ENCODE results near the gene IQCH.

The IQCH gene

DNA sequence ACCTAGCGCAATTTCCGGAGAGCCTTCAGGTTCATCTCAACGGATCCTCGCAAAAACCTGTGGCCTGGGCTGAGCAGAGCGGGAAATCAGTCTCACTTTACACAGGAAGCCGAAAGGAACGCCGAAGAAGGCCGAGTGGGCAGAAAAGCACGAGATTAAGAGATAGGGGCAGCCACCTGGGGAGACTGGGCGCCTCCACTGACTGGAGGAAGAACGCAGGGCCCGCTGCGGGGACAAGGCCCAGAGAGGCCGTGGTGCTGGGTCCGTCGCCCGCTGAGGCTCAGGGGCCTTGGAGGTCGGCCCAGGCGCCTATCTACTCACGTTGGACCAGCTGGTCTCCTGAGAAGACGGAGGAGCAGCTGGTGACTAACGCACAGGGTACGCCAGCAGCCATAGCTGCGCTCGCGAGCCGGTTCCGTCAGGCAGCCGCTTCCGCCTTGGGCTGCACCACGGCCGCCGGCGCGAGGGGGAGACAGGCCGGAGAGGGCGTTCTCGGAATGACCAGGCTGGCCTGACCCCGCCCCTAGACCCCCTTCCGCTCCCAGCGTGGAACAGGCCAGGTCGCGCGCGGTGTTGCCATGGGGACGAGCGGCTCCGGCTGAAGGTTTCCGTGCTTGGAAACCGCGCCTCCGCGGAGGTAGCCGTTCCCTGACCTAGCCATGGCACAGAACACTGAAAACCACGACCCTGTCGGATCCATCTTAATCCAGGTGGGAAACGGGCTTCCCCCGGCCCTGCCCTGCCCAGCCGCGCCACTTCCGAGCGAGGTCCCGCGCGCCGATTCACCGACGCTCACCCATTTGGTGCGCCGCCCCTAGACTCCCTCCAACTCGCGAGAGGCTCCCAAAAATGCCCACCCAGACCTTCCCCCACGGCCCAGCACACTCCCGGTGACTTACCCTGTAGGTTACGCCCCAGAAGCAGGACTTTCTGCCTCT is at the start of gene IQCH, which contains the start of gene AAGAB:
IQCH (plus strand) TSS at position 549 of the 938 bp plus-strand sequence; CDS start at position 660, 111 bp downstream.
AAGAB (minus strand) TSS at position 424 of the 938 bp plus-strand sequence; CDS start at position 394, 30 bp downstream.
- TF ChIP-seq TARDBP (IDR thresholded peaks at IDR 0.05) = no peak
- TF ChIP-seq HDGF (IDR thresholded peaks at IDR 0.05; ENCODE audit: borderline replicate concordance) = no peak
- TF ChIP-seq BHLHE40 (IDR thresholded peaks at IDR 0.05; ENCODE audit: borderline replicate concordance) = peak; percentile 80
- no peak for TF ChIP-seq SUZ12 (IDR thresholded peaks at IDR 0.05)
- peak; percentile 31; the same call in 1 of the 2 replicates for TF ChIP-seq ARNT (IDR thresholded peaks at IDR 0.05)
- TF ChIP-seq, protein P1, sequence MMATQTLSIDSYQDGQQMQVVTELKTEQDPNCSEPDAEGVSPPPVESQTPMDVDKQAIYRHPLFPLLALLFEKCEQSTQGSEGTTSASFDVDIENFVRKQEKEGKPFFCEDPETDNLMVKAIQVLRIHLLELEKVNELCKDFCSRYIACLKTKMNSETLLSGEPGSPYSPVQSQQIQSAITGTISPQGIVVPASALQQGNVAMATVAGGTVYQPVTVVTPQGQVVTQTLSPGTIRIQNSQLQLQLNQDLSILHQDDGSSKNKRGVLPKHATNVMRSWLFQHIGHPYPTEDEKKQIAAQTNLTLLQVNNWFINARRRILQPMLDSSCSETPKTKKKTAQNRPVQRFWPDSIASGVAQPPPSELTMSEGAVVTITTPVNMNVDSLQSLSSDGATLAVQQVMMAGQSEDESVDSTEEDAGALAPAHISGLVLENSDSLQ (IDR thresholded peaks at IDR 0.05) = no peak
- no peak; the same call in 1 of the 2 replicates for TF ChIP-seq CTBP1 (IDR thresholded peaks at IDR 0.05; ENCODE audit: borderline replicate concordance)
- TF ChIP-seq ELF4 (IDR thresholded peaks at IDR 0.05) = peak; percentile 94
- no peak for TF ChIP-seq NFRKB (IDR thresholded peaks at IDR 0.05)
- TF ChIP-seq SP1 (IDR thresholded peaks at IDR 0.05) = peak; percentile 98
- TF ChIP-seq FOXM1 (IDR thresholded peaks at IDR 0.05; ENCODE audit: borderline replicate concordance) = peak; percentile 85; the same call in 1 of the 2 replicates
- TF ChIP-seq FOXK2 (IDR thresholded peaks at IDR 0.05) = no peak
- no peak for TF ChIP-seq LEF1 (IDR thresholded peaks at IDR 0.05; ENCODE audit: borderline replicate concordance)
- no peak for TF ChIP-seq ZNF384 (IDR thresholded peaks at IDR 0.05)
- peak; percentile 87 for TF ChIP-seq L3MBTL2 (conservative IDR thresholded peaks at IDR 0.05)
- no peak for TF ChIP-seq FOXA1 (IDR thresholded peaks at IDR 0.05)
- DNase-seq (ENCODE audit: extremely low spot score) = peak; percentile 97
- CTCF ChIA-PET = interaction anchor here (0.6 to 0.7 kb wide), 2 partner anchors 14 to 128 kb away, joined by 3 to 4 read pairs; no protein-coding TSS in a partner anchor
- POLR2A ChIA-PET = interaction anchor here (0.8 to 1.8 kb wide), 9 partner anchors 10 to 191 kb away, joined by 3 read pairs; no protein-coding TSS in a partner anchor

DNA sequence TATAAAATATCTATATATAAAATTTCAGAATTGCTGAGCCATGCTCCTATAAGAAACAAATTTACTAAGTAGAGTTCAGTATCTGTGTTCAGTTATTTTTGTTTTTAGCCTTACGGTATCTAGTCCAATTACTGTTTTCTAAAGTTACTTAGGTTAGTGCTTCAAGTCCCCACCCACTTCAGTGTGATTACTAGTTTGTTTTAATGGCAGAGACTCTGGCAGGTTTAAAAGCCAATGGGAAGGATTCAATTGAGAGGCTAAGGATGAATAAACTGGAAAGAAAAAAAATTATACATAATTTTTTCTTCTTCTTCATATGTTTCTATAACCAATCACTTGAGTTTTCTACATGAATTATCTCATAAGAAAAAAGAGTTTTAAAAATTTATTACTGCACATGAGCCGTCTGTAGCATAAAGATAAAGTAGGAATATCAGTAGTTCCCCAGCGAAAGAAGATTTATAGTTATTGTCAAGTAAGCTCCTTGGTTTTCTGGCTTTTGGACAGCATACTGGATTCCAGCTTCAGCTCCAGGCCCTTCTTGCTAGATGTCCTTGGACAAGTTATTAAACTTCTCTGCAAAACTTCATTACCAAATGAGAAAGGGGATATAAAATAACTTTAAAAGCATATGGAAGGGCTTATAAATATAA is 46.9 kb upstream of the IQCH start:
- TF ChIP-seq ARNT (IDR thresholded peaks at IDR 0.05) = no peak
- no peak for TF ChIP-seq FOXK2 (IDR thresholded peaks at IDR 0.05)
- TF ChIP-seq SP1 (IDR thresholded peaks at IDR 0.05) = no peak
- TF ChIP-seq CTBP1 (IDR thresholded peaks at IDR 0.05; ENCODE audit: borderline replicate concordance) = no peak
- no peak for TF ChIP-seq FOXM1 (IDR thresholded peaks at IDR 0.05; ENCODE audit: borderline replicate concordance)
- TF ChIP-seq HDGF (IDR thresholded peaks at IDR 0.05; ENCODE audit: borderline replicate concordance) = no peak
- no peak for TF ChIP-seq BHLHE40 (IDR thresholded peaks at IDR 0.05; ENCODE audit: borderline replicate concordance)
- TF ChIP-seq NFRKB (IDR thresholded peaks at IDR 0.05) = no peak
- TF ChIP-seq LEF1 (IDR thresholded peaks at IDR 0.05; ENCODE audit: borderline replicate concordance) = no peak
- TF ChIP-seq SUZ12 (IDR thresholded peaks at IDR 0.05) = no peak
- TF ChIP-seq TARDBP (IDR thresholded peaks at IDR 0.05) = no peak
- no peak for DNase-seq (ENCODE audit: extremely low spot score)
- ChIA-PET CTCF (no interaction called here), POLR2A (no interaction called here)

GRCh38 chr15:67208396-67208795 is 46.2 kb upstream of the IQCH start:
- no peak for DNase-seq (ENCODE audit: extremely low spot score)
- TF ChIP-seq TARDBP (IDR thresholded peaks at IDR 0.05) (no peak), ARNT (IDR thresholded peaks at IDR 0.05) (no peak), FOXM1 (IDR thresholded peaks at IDR 0.05; ENCODE audit: borderline replicate concordance) (no peak), NFRKB (IDR thresholded peaks at IDR 0.05) (no peak), BHLHE40 (IDR thresholded peaks at IDR 0.05; ENCODE audit: borderline replicate concordance) (no peak), FOXK2 (IDR thresholded peaks at IDR 0.05) (no peak), LEF1 (IDR thresholded peaks at IDR 0.05; ENCODE audit: borderline replicate concordance) (no peak), L3MBTL2 (conservative IDR thresholded peaks at IDR 0.05) (no peak), HDGF (IDR thresholded peaks at IDR 0.05; ENCODE audit: borderline replicate concordance) (no peak)
- TF ChIP-seq, protein P1 (IDR thresholded peaks at IDR 0.05) = no peak
- ChIA-PET CTCF (no interaction called here), POLR2A (no interaction called here)

DNA sequence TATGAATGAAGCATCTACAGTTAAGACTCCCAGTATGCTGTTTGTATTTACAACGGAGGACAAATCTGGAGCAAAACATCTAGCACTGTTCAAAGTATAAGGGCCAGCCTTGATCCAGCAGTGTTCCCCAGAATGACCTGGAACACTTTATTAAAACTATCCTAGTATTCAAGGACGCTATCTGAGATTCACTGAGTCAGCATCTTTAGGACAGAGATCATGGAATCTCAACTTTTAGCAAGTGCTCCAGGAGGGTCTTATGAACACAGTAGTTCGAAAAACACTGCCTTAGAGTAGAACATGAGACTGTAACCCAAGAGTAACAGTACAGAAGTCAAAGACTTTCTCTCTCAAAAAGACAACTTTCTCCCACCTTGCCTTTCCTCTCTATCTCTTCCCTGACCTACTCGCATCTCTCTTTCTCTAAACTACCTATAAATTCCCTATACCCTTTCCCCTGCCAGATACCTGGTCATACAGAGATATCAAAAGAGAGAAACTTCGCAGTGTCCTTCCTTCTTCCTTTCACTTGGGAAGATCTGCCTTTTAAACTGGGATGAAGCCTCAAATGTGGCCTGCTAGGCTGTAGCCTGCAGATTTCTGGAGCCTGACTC is 43.9 kb upstream of the IQCH start:
- ChIA-PET CTCF (no interaction called here), POLR2A (no interaction called here)
- no peak for TF ChIP-seq ELF4 (IDR thresholded peaks at IDR 0.05)
- TF ChIP-seq FOXK2 (IDR thresholded peaks at IDR 0.05) = no peak
- no peak for TF ChIP-seq LEF1 (IDR thresholded peaks at IDR 0.05; ENCODE audit: borderline replicate concordance)
- no peak for TF ChIP-seq ARNT (IDR thresholded peaks at IDR 0.05)
- no peak for TF ChIP-seq ZNF384 (IDR thresholded peaks at IDR 0.05)
- no peak for TF ChIP-seq CTBP1 (IDR thresholded peaks at IDR 0.05; ENCODE audit: borderline replicate concordance)
- no peak for TF ChIP-seq BHLHE40 (IDR thresholded peaks at IDR 0.05; ENCODE audit: borderline replicate concordance)
- TF ChIP-seq, protein P1 (IDR thresholded peaks at IDR 0.05) = no peak
- TF ChIP-seq SP1 (IDR thresholded peaks at IDR 0.05) = no peak
- DNase-seq (ENCODE audit: extremely low spot score) = no peak
